H9 (cell line): ENCODE results near the gene APOBEC3B. TPM values are rescaled to one million over a fixed set of nuclear protein-coding genes. Genes with fewer than 3 reads are reported as not detected.
A peak's percentile ranks its signal among the peaks of the same experiment; 100 is the strongest.

Experiments used
- DNase-seq: peaks from one replicate; pipeline ENCODE4 v3.0.0-alpha.2; 2017
- H2AFZ ChIP-seq: one replicate; pipeline ENCODE4 v1.6.1; 2013; ENCODE audit warnings: mild to moderate bottlenecking, low read length, control low read depth, moderate library complexity
- H2AK5ac ChIP-seq: 2 replicates; pipeline ENCODE4 v1.6.1; 2013; ENCODE audit warnings: low read length, control low read depth, mixed read lengths; ENCODE audit not compliant: insufficient read length
- H2BK120ac ChIP-seq: one replicate; pipeline ENCODE4 v1.6.1; 2013; ENCODE audit warnings: low read depth, mild to moderate bottlenecking, low read length, control low read depth, inconsistent platforms; ENCODE audit not compliant: poor library complexity, severe bottlenecking
- H2BK12ac ChIP-seq: 2 replicates; pipeline ENCODE4 v1.6.1; 2013; ENCODE audit warnings: low read length, control low read depth, mixed read lengths, low read depth; ENCODE audit not compliant: insufficient read length
- H2BK15ac ChIP-seq: 2 replicates; pipeline ENCODE4 v1.6.1; 2013; ENCODE audit warnings: low read depth, low read length, control low read depth
- H2BK20ac ChIP-seq: one replicate; pipeline ENCODE4 v1.6.1; 2013; ENCODE audit warnings: low read depth, mild to moderate bottlenecking, low read length, control low read depth, inconsistent platforms; ENCODE audit not compliant: poor library complexity, severe bottlenecking
- H2BK5ac ChIP-seq: 2 replicates; pipeline ENCODE4 v1.6.1; 2013; ENCODE audit warnings: low read length, control low read depth, mixed read lengths; ENCODE audit not compliant: insufficient read length
- H3K14ac ChIP-seq: 2 replicates; pipeline ENCODE4 v1.6.1; 2013; ENCODE audit warnings: low read length, control low read depth; ENCODE audit not compliant: insufficient read depth
- H3K18ac ChIP-seq: 2 replicates; pipeline ENCODE4 v1.6.1; 2013; ENCODE audit warnings: low read depth, mild to moderate bottlenecking, mixed read lengths, low read length, control low read depth; ENCODE audit not compliant: insufficient read length
- H3K23ac ChIP-seq: 2 replicates; pipeline ENCODE4 v1.6.1; 2013; ENCODE audit warnings: low read length, control low read depth, mixed read lengths, low read depth; ENCODE audit not compliant: insufficient read length
- H3K23me2 ChIP-seq: 2 replicates; pipeline ENCODE4 v1.6.1; 2013; ENCODE audit warnings: low read depth, mild to moderate bottlenecking, mixed read lengths, low read length, control low read depth; ENCODE audit not compliant: insufficient read length, poor library complexity, severe bottlenecking
- H3K27ac ChIP-seq: 2 replicates; pipeline ENCODE4 v1.5.1; 2013; ENCODE audit warnings: low read length, control low read depth, mixed read lengths, low read depth; ENCODE audit not compliant: insufficient read length
- H3K27me3 ChIP-seq: 2 replicates; pipeline ENCODE4 v1.6.1; 2013; ENCODE audit warnings: low read length, control low read depth, inconsistent platforms; ENCODE audit not compliant: insufficient read depth
- H3K4ac ChIP-seq: 2 replicates; pipeline ENCODE4 v1.6.1; 2013; ENCODE audit warnings: low read depth, mild to moderate bottlenecking, control low read depth, inconsistent platforms, low read length, moderate library complexity
- H3K4me1 ChIP-seq: 2 replicates; pipeline ENCODE4 v1.6.1; 2013; ENCODE audit warnings: low read length, control low read depth, inconsistent platforms; ENCODE audit not compliant: insufficient read depth
- H3K4me2 ChIP-seq: 2 replicates; pipeline ENCODE4 v1.6.1; 2013; ENCODE audit warnings: low read length, control low read depth, mixed read lengths; ENCODE audit not compliant: insufficient read length, insufficient read depth
- H3K56ac ChIP-seq: 2 replicates; pipeline ENCODE4 v1.6.1; 2013; ENCODE audit warnings: low read depth, mild to moderate bottlenecking, mixed read lengths, low read length, control low read depth; ENCODE audit not compliant: insufficient read length
- H3K79me1 ChIP-seq: 2 replicates; pipeline ENCODE4 v1.6.1; 2013; ENCODE audit warnings: low read depth, mild to moderate bottlenecking, moderate library complexity, low read length, control low read depth, inconsistent platforms; ENCODE audit not compliant: insufficient read depth, poor library complexity, severe bottlenecking
- H3K79me2 ChIP-seq: 2 replicates; pipeline ENCODE4 v1.6.1; 2013; ENCODE audit warnings: low read length, control low read depth, inconsistent platforms; ENCODE audit not compliant: insufficient read depth
- H3K9ac ChIP-seq: 2 replicates; pipeline ENCODE4 v1.6.1; 2013; ENCODE audit warnings: low read length, control low read depth, mixed read lengths; ENCODE audit not compliant: insufficient read length; ENCODE audit errors: extremely low read depth
- H3K9me3 ChIP-seq: one replicate; pipeline ENCODE4 v1.6.1; 2013; ENCODE audit warnings: low read depth, low read length, inconsistent platforms; ENCODE audit not compliant: control insufficient read depth
- H3T11ph ChIP-seq: one replicate; pipeline ENCODE4 v1.6.1; 2013; ENCODE audit warnings: mild to moderate bottlenecking, low read length, control low read depth, inconsistent platforms
- H4K20me1 ChIP-seq: one replicate; pipeline ENCODE4 v1.6.1; 2013; ENCODE audit not compliant: control insufficient read depth, insufficient read length, insufficient read depth
- H4K5ac ChIP-seq: 2 replicates; pipeline ENCODE4 v1.6.1; 2013; ENCODE audit warnings: low read depth, mild to moderate bottlenecking, mixed read lengths, low read length, control low read depth; ENCODE audit not compliant: insufficient read length
- H4K8ac ChIP-seq: replicated peaks from 2 replicates; pipeline ENCODE4 v1.6.1; 2013; ENCODE audit warnings: low read length, control low read depth, mixed read lengths, low read depth; ENCODE audit not compliant: insufficient read length
- H4K91ac ChIP-seq: 2 replicates; pipeline ENCODE4 v1.6.1; 2013; ENCODE audit warnings: low read depth, mild to moderate bottlenecking, moderate library complexity, mixed read lengths, low read length, control low read depth; ENCODE audit not compliant: insufficient read length
- H3K27ac Mint-ChIP-seq, 3 experiments: 2 replicates in 2 of 3; 3 replicates in 1 of 3; pipeline ENCODE4 v1.8.0; 2020 to 2021; ENCODE audit warnings: mixed read lengths in 3 of 3, mild to moderate bottlenecking in 1 of 3, moderate library complexity in 1 of 3
- H3K27me3 Mint-ChIP-seq: 2 replicates; pipeline ENCODE4 v1.8.0; 2021; ENCODE audit warnings: low read depth, mild to moderate bottlenecking, moderate library complexity, mixed read lengths
- H3K36me3 Mint-ChIP-seq, 3 experiments: 2 replicates in 2 of 3; 3 replicates in 1 of 3; pipeline ENCODE4 v1.8.0; 2020 to 2021; ENCODE audit warnings: low read depth in 3 of 3, mixed read lengths in 3 of 3; ENCODE audit not compliant: insufficient read depth in 1 of 3
- H3K4me1 Mint-ChIP-seq, 2 experiments: 2 replicates each; pipeline ENCODE4 v1.8.0; 2020; ENCODE audit warnings: mixed read lengths in 2 of 2
- H3K4me3 Mint-ChIP-seq, 2 experiments: 2 replicates in 1 of 2; 3 replicates in 1 of 2; pipeline ENCODE4 v1.8.0; 2020 to 2021; ENCODE audit warnings: mild to moderate bottlenecking in 2 of 2, mixed read lengths in 2 of 2, moderate library complexity in 1 of 2
- H3K9me3 Mint-ChIP-seq, 2 experiments: 2 replicates in 1 of 2; 3 replicates in 1 of 2; pipeline ENCODE4 v1.8.0; 2020; ENCODE audit warnings: mild to moderate bottlenecking in 2 of 2, mixed read lengths in 2 of 2, moderate library complexity in 1 of 2
- CTCF ChIP-seq: fragments of 200-600 bp; sonication (generic); conservative IDR thresholded peaks from 3 replicates; pipeline ENCODE4 v1.8.0; 2021; ENCODE audit warnings: antibody characterized with exemption, mild to moderate bottlenecking
- WGBS: extraction: QIAGEN DNeasy Blood & Tissue Kit; methylation state at CpG from one replicate; pipeline ENCODE4 v1.1.7; 2013; ENCODE audit warnings: missing lambda C conversion rate, low lambda C conversion rate, mixed read lengths; ENCODE audit not compliant: insufficient read length; ENCODE audit errors: extremely low coverage; 5-methylcytosine and 5-hydroxymethylcytosine counted together
- total RNA-seq: library from RNA; stranded (reverse); gene quantifications from 2 replicates; pipeline ENCODE4 v1.2.1, GENCODE V29; 2021

Gene APOBEC3B
- total RNA-seq, 1 experiment from 2014 or later, result 29.0 TPM

- Histone ChIP-seq H3K14ac (no peak overlapping the region), H3K79me2 (no peaks in the 10 kb centered on the region), H4K5ac (no peak overlapping the region), H2AK5ac (no peak overlapping the region), H2BK20ac (no peak overlapping the region), H3K9ac (no peak overlapping the region), H4K20me1 (no peaks in the 10 kb centered on the region), H2AFZ (no peak overlapping the region), H4K91ac (no peak overlapping the region), H3T11ph (no peak overlapping the region), H2BK12ac (no peak overlapping the region), H3K27me3 (no peaks in the 10 kb centered on the region), H3K4me1 (no peaks in the 10 kb centered on the region; the same call in 1 of the 2 replicates), H3K27ac (no peak overlapping the region), H2BK120ac (no peak overlapping the region), H3K18ac (no peak overlapping the region), H3K56ac (no peak overlapping the region), H3K23me2 (no peaks in the 10 kb centered on the region), H3K4ac (no peak overlapping the region), H3K4me2 (no peak overlapping the region), H2BK5ac (no peak overlapping the region), H2BK15ac (no peak overlapping the region), H3K23ac (no peak overlapping the region), H3K79me1 (no peaks in the 10 kb centered on the region), H4K8ac (no peak overlapping the region), H3K9me3 (no peaks in the 10 kb centered on the region)
- Mint-ChIP-seq H3K27ac (0 out of 7 replicates have a peak overlapping the region, but pooled peaks of 1 of the 3 experiments have one; percentile 35), H3K27me3 (peaks cover 5% of the 10 kb centered on the region), H3K4me1 (peaks cover 50 to 56% of the 10 kb centered on the region in 2 experiments), H3K9me3 (peaks cover 0 to 4% of the 10 kb centered on the region in 2 experiments; a peak in 3 of 5 replicates), H3K36me3 (peaks cover 1 to 4% (median 2%) of the 10 kb centered on the region in 3 experiments; a peak in 3 of 7 replicates), H3K4me3 (no peak overlapping the region)
- no CpG with 5 or more reads among the region's 6 CpGs for WGBS
- no peak for TF ChIP-seq CTCF
- DNase-seq, result no peak
Observed at GRCh38 chr22:38996105-38996504, 14.0 kb downstream of the APOBEC3B start.
